Neural progenitor cell (in vitro differentiated cells): ENCODE results near the gene ADK.

Source experiments
- EZH2 ChIP-seq: fragments of 200-600 bp; sonication (generic); IDR thresholded peaks from 2 replicates; pipeline ENCODE4 v1.6.1; 2017; ENCODE audit warnings: antibody characterized with exemption, mild to moderate bottlenecking, moderate library complexity
- TF ChIP-seq, protein P1 (sequence below): fragments of 200-600 bp; sonication (generic); IDR thresholded peaks from 2 replicates; pipeline ENCODE4 v1.5.1; 2017; ENCODE audit warnings: antibody characterized with exemption, mild to moderate bottlenecking

DNA sequence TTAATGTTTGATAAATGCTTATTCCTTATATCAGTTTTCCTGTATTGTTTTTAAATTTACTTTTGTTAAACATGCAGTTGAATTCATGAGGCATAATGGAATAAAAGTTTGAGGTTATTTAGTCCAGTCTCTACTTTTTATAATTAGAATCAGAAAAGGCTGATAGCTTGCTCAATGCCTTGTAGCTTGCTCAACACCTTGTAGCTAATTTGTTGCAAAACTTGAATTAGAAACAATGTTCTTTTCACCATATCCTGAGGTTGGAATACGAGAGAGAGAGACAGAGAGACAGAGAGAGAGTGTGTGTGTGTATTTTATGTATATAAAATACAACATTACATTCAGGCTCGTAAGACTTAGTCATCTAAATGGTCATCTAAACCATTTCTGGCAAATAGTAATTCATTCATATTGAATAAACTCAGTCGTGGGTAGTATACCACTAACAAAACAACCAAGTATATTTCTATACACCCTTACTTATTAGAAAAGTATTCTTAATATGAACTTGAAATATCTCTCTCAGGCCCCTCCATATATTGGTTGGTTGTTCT lies 243.5 kb downstream of the ADK start:
- TF ChIP-seq, protein P1, sequence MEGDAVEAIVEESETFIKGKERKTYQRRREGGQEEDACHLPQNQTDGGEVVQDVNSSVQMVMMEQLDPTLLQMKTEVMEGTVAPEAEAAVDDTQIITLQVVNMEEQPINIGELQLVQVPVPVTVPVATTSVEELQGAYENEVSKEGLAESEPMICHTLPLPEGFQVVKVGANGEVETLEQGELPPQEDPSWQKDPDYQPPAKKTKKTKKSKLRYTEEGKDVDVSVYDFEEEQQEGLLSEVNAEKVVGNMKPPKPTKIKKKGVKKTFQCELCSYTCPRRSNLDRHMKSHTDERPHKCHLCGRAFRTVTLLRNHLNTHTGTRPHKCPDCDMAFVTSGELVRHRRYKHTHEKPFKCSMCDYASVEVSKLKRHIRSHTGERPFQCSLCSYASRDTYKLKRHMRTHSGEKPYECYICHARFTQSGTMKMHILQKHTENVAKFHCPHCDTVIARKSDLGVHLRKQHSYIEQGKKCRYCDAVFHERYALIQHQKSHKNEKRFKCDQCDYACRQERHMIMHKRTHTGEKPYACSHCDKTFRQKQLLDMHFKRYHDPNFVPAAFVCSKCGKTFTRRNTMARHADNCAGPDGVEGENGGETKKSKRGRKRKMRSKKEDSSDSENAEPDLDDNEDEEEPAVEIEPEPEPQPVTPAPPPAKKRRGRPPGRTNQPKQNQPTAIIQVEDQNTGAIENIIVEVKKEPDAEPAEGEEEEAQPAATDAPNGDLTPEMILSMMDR: no peak
- TF ChIP-seq EZH2: no peak
